Loucy (cell line): ENCODE results near the gene TFG.

Source experiments
- H2AFZ ChIP-seq: fragments of 200-600 bp; sonication (generic); 2 replicates; pipeline ENCODE4 v1.6.0; 2016; ENCODE audit warnings: antibody characterized with exemption, mild to moderate bottlenecking, low read length, moderate library complexity
- H3F3A ChIP-seq: fragments of 200-600 bp; 2 replicates; pipeline ENCODE4 v1.6.0; 2016; ENCODE audit warnings: antibody characterized with exemption, low read depth, mild to moderate bottlenecking
- H3K27me3 ChIP-seq: fragments of 200-600 bp; sonication (generic); 2 replicates; pipeline ENCODE4 v1.6.1; 2014; ENCODE audit warnings: low read length, mild to moderate bottlenecking; ENCODE audit not compliant: insufficient read depth, poor library complexity, severe bottlenecking
- H3K36me3 ChIP-seq: fragments of 200-600 bp; sonication (generic); 2 replicates; pipeline ENCODE4 v1.6.1; 2016; ENCODE audit warnings: low read length; ENCODE audit not compliant: insufficient read depth
- H3K4me1 ChIP-seq: fragments of 200-600 bp; sonication (generic); 2 replicates; pipeline ENCODE4 v1.5.1; 2014; ENCODE audit warnings: low read length, mild to moderate bottlenecking; ENCODE audit not compliant: insufficient read depth, poor library complexity, severe bottlenecking
- H3K4me2 ChIP-seq: fragments of 200-600 bp; sonication (generic); 2 replicates; pipeline ENCODE4 v1.6.0; 2014; ENCODE audit warnings: antibody characterized with exemption, low read length, low read depth, mild to moderate bottlenecking; ENCODE audit not compliant: poor library complexity, severe bottlenecking
- H3K4me3 ChIP-seq: fragments of 200-600 bp; sonication (generic); 2 replicates; pipeline ENCODE4 v1.5.1; 2014; ENCODE audit warnings: low read length, mild to moderate bottlenecking, mixed read lengths; ENCODE audit not compliant: poor library complexity, severe bottlenecking
- H3K79me2 ChIP-seq: fragments of 200-600 bp; sonication (generic); 2 replicates; pipeline ENCODE4 v1.6.1; 2014; ENCODE audit warnings: low read length; ENCODE audit not compliant: insufficient read depth
- H3K9ac ChIP-seq: fragments of 200-600 bp; sonication (generic); 2 replicates; pipeline ENCODE4 v1.6.0; 2014; ENCODE audit warnings: mild to moderate bottlenecking, low read depth, low read length, moderate library complexity; ENCODE audit not compliant: poor library complexity, severe bottlenecking
- H3K9me2 ChIP-seq: fragments of 200-600 bp; sonication (generic); replicated peaks from 2 replicates; pipeline ENCODE4 v1.6.1; 2016; ENCODE audit warnings: low read depth, low read length, mixed read lengths
- H3K9me3 ChIP-seq: fragments of 200-600 bp; sonication (generic); 2 replicates; pipeline ENCODE4 v1.6.1; 2014; ENCODE audit warnings: mild to moderate bottlenecking, antibody characterized with exemption, low read length, low read depth; ENCODE audit not compliant: insufficient read depth
- H4K20me1 ChIP-seq: fragments of 200-600 bp; sonication (generic); 2 replicates; pipeline ENCODE4 v1.6.0; 2014; ENCODE audit warnings: antibody characterized with exemption, low read length, mild to moderate bottlenecking; ENCODE audit not compliant: insufficient read depth, poor library complexity, severe bottlenecking
- CTCF ChIP-seq: fragments of 200-600 bp; sonication (generic); conservative IDR thresholded peaks from 2 replicates; pipeline ENCODE4 v1.5.1; 2014; ENCODE audit warnings: mild to moderate bottlenecking, antibody characterized with exemption, low read length
- EZH2phosphoT487 ChIP-seq: fragments of 200-600 bp; IDR thresholded peaks from 2 replicates; pipeline ENCODE4 v1.6.1; 2018; ENCODE audit warnings: antibody characterized with exemption, mild to moderate bottlenecking, moderate library complexity, borderline replicate concordance

Gene TFG

GRCh38 chr3:100789579-100789978 lies 80.3 kb downstream of the TFG start:
- H2AFZ ChIP-seq: no peak overlapping the region
- H3K9ac ChIP-seq: no peak overlapping the region
- TF ChIP-seq CTCF: no peak
- H4K20me1 ChIP-seq: no peaks in the 10 kb centered on the region
- no peaks in the 10 kb centered on the region for H3K9me3 ChIP-seq
- no peaks in the 10 kb centered on the region for H3K79me2 ChIP-seq
- no peaks in the 10 kb centered on the region for H3K36me3 ChIP-seq
- no peak overlapping the region for H3K4me2 ChIP-seq
- no peaks in the 10 kb centered on the region for H3F3A ChIP-seq
- no peak overlapping the region for H3K4me3 ChIP-seq
- H3K9me2 ChIP-seq: no peaks in the 10 kb centered on the region
- no peaks in the 10 kb centered on the region for H3K4me1 ChIP-seq
- H3K27me3 ChIP-seq: no peaks in the 10 kb centered on the region

GRCh38 chr3:100796556-100796955 lies 87.3 kb downstream of the TFG start:
- Histone ChIP-seq H3K9me3 (no peaks in the 10 kb centered on the region), H3F3A (no peaks in the 10 kb centered on the region), H4K20me1 (no peaks in the 10 kb centered on the region), H3K27me3 (no peaks in the 10 kb centered on the region), H3K9ac (no peak overlapping the region), H3K4me2 (peak overlapping the region; percentile 50), H3K4me3 (peak overlapping the region; percentile 66), H3K4me1 (no peaks in the 10 kb centered on the region), H3K9me2 (no peaks in the 10 kb centered on the region), H3K36me3 (no peaks in the 10 kb centered on the region), H3K79me2 (no peaks in the 10 kb centered on the region), H2AFZ (peak overlapping the region; percentile 94)
- peak; percentile 71 for TF ChIP-seq CTCF
- no peak for TF ChIP-seq EZH2phosphoT487

- no peaks in the 10 kb centered on the region for H4K20me1 ChIP-seq
- H3K4me3 ChIP-seq: no peak overlapping the region
- H3K9ac ChIP-seq: no peak overlapping the region
- H3K9me2 ChIP-seq: no peaks in the 10 kb centered on the region
- H3K4me2 ChIP-seq: no peak overlapping the region
- H3F3A ChIP-seq: no peaks in the 10 kb centered on the region
- 0 out of 2 replicates have a peak overlapping the region, but pooled peaks have one; percentile 40 for H2AFZ ChIP-seq
- H3K9me3 ChIP-seq: no peaks in the 10 kb centered on the region
- H3K36me3 ChIP-seq: no peaks in the 10 kb centered on the region
- H3K27me3 ChIP-seq: no peaks in the 10 kb centered on the region
- TF ChIP-seq CTCF (no peak), EZH2phosphoT487 (no peak)
- H3K79me2 ChIP-seq: no peaks in the 10 kb centered on the region
- H3K4me1 ChIP-seq: no peaks in the 10 kb centered on the region
These were observed 88.7 kb downstream of the TFG start for GRCh38 chr3:100798012-100798411.
